ENCODE results near the gene ELMOD3. TPM values are rescaled to one million over a fixed set of nuclear protein-coding genes. Genes with fewer than 3 reads are reported as not detected.

Gene ELMOD3
- polyA plus RNA-seq, 2 donors: 8.7 to 16.1 TPM

Other genes starting within 250 kb of the ELMOD3 start
- 1 to 10 TPM; 3.5 to 4.0 TPM for gene TCF7L1, start 221.4 kb upstream of the ELMOD3 start, polyA plus RNA-seq
- 10 to 100 TPM; 13.1 to 15.1 TPM for gene TGOLN2, start 26.8 kb upstream of the ELMOD3 start, polyA plus RNA-seq
- gene RETSAT, start 241 bp upstream of the ELMOD3 start, polyA plus RNA-seq: 10 to 100 TPM; 35.3 to 46.2 TPM
- 100 to 1,000 TPM; 273 to 297 TPM for gene CAPG, start 55.6 kb downstream of the ELMOD3 start, polyA plus RNA-seq
- gene SH2D6, start 63.9 kb downstream of the ELMOD3 start, polyA plus RNA-seq: under 1 TPM; 0.07 to 0.14 TPM
- 100 to 1,000 TPM in 1 of 2 donors, 10 to 100 TPM in 1; 53.9 to 113 TPM for gene MAT2A, start 184.4 kb downstream of the ELMOD3 start, polyA plus RNA-seq
- gene GGCX, start 206.7 kb downstream of the ELMOD3 start, polyA plus RNA-seq: 10 to 100 TPM; 10.2 to 18.1 TPM
- gene VAMP8, start 222.8 kb downstream of the ELMOD3 start, polyA plus RNA-seq: 100 to 1,000 TPM; 337 to 430 TPM
- gene VAMP5, start 229.7 kb downstream of the ELMOD3 start, polyA plus RNA-seq: 10 to 100 TPM; 19.5 to 39.6 TPM
- 100 to 1,000 TPM; 159 to 189 TPM for gene RNF181, start 241.0 kb downstream of the ELMOD3 start, polyA plus RNA-seq
- gene TMEM150A, start 247.9 kb downstream of the ELMOD3 start, polyA plus RNA-seq: 1 to 10 TPM; 9.3 to 9.9 TPM

All from esophagus (tissue), 2 donors.